ENCODE data around the gene SLX1A.
"Not testable (repeated sequence)": the region's sequence is repeated elsewhere in the genome, so short reads cannot be mapped to it uniquely, and the experiment has no call there.

The SLX1A gene

GRCh38 chr16:30193615-30194014 lies at the start of gene SLX1A, which contains the start of gene BOLA2B:
SLX1A (plus strand) TSS chr16:30193875; CDS start chr16:30194085, 210 bp downstream.
BOLA2B (minus strand) TSS chr16:30193666; CDS start chr16:30193595, 71 bp downstream.
- DNase-seq (ENCODE audit: low spot score), result not testable (repeated sequence)

- no peak for DNase-seq (ENCODE audit: low spot score)
Observed at GRCh38 chr16:30144017-30144416, 49.7 kb upstream of the SLX1A start.

GRCh38 chr16:30144917-30145316 lies 48.8 kb upstream of the SLX1A start:
- no peak for DNase-seq (ENCODE audit: low spot score)

- DNase-seq (ENCODE audit: low spot score), result no peak
Observed at GRCh38 chr16:30145657-30146056, 48.0 kb upstream of the SLX1A start.

GRCh38 chr16:30147843-30148510 lies 45.7 kb upstream of the SLX1A start:
- no peak for DNase-seq (ENCODE audit: low spot score)

- no peak for DNase-seq (ENCODE audit: low spot score)
Observed at GRCh38 chr16:30149250-30149930, 44.3 kb upstream of the SLX1A start.

GRCh38 chr16:30151091-30151490 lies 42.6 kb upstream of the SLX1A start:
- DNase-seq (ENCODE audit: low spot score), result no peak

- no peak for DNase-seq (ENCODE audit: low spot score)
Observed at GRCh38 chr16:30152517-30152916, 41.2 kb upstream of the SLX1A start.

- no peak for DNase-seq (ENCODE audit: low spot score)
Observed at GRCh38 chr16:30155188-30155587, 38.5 kb upstream of the SLX1A start.

GRCh38 chr16:30157214-30157613 lies 36.5 kb upstream of the SLX1A start:
- no peak for DNase-seq (ENCODE audit: low spot score)

GRCh38 chr16:30163538-30163937 lies 30.1 kb upstream of the SLX1A start:
- DNase-seq (ENCODE audit: low spot score), result peak; percentile 58

- DNase-seq (ENCODE audit: low spot score), result no peak
Observed at GRCh38 chr16:30166202-30166902, 27.3 kb upstream of the SLX1A start.

- not testable (repeated sequence) for DNase-seq (ENCODE audit: low spot score)
Observed at GRCh38 chr16:30168746-30169145, 24.9 kb upstream of the SLX1A start.

- not testable (repeated sequence) for DNase-seq (ENCODE audit: low spot score)
Observed at GRCh38 chr16:30169416-30169815, 24.3 kb upstream of the SLX1A start.

- not testable (repeated sequence) for DNase-seq (ENCODE audit: low spot score)
Observed at GRCh38 chr16:30170145-30170544, 23.5 kb upstream of the SLX1A start.

GRCh38 chr16:30173054-30173453 lies 20.6 kb upstream of the SLX1A start:
- no peak for DNase-seq (ENCODE audit: low spot score)

- DNase-seq (ENCODE audit: low spot score), result not testable (repeated sequence)
Observed at GRCh38 chr16:30176876-30177275, 16.8 kb upstream of the SLX1A start.

GRCh38 chr16:30179195-30179594 lies 14.5 kb upstream of the SLX1A start:
- no peak for DNase-seq (ENCODE audit: low spot score)

- no peak for DNase-seq (ENCODE audit: low spot score)
Observed at GRCh38 chr16:30179931-30180330, 13.7 kb upstream of the SLX1A start.

GRCh38 chr16:30180741-30181140 lies 12.9 kb upstream of the SLX1A start:
- no peak for DNase-seq (ENCODE audit: low spot score)

GRCh38 chr16:30183233-30184095 lies 10.2 kb upstream of the SLX1A start, which contains the start of gene CORO1A:
CORO1A (plus strand) TSS chr16:30183602; CDS start chr16:30185210, 1,608 bp downstream.
- peak; percentile 60 for DNase-seq (ENCODE audit: low spot score)

All from SW480 (cell line).